Esophagus muscularis mucosa (tissue), 3 donors: ENCODE results near the gene CAGE1.

ENCODE experiments used
- CTCF ChIP-seq, 3 experiments: fragments of 200-600 bp in 2 of 3; fragments of 450-650 bp in 1 of 3; sonication (generic) in 2 of 3; IDR thresholded peaks; one replicate each; pipeline ENCODE4 v1.5.1; 2017 to 2019; ENCODE audit warnings: antibody characterized with exemption in 3 of 3, mild to moderate bottlenecking in 2 of 3, moderate library complexity in 1 of 3
- POLR2A ChIP-seq: fragments of 450-650 bp; IDR thresholded peaks from one replicate; pipeline ENCODE4 v1.6.1; 2017; ENCODE audit warnings: antibody characterized with exemption, moderate library complexity, mild to moderate bottlenecking, low read depth
- POLR2AphosphoS5 ChIP-seq, 2 donors: sonication (generic); formaldehyde crosslinking; IDR thresholded peaks; one replicate each; pipeline ENCODE4 v1.6.1; 2017; ENCODE audit warnings: antibody characterized with exemption in 2 of 2

- TF ChIP-seq CTCF (IDR thresholded peaks at IDR 0.05): peak in 1 of 3 experiments; percentile 36
- no peak for TF ChIP-seq POLR2A
- no peak for TF ChIP-seq POLR2AphosphoS5 (IDR thresholded peaks at IDR 0.05)
These were observed 35.6 kb upstream of the CAGE1 start for GRCh38 chr6:7424967-7425807.
